Upper lobe of left lung (tissue), 4 donors: Measurements from ENCODE around the gene IPPK.

ENCODE experiments used
- CTCF ChIP-seq, 6 experiments: fragments of 450-650 bp in 4 of 6; fragments of 200-600 bp in 2 of 6; sonication (generic) in 2 of 6; IDR thresholded peaks; one replicate each; pipeline ENCODE4 v1.5.1; 2016 to 2019; ENCODE audit warnings: antibody characterized with exemption in 6 of 6
- EP300 ChIP-seq, 4 donors: sonication (generic); formaldehyde crosslinking; IDR thresholded peaks; one replicate each; pipeline ENCODE4 v1.5.1; 2017; ENCODE audit warnings: antibody characterized with exemption in 4 of 4, control low read depth in 2 of 4
- POLR2A ChIP-seq, 4 donors: fragments of 450-650 bp; IDR thresholded peaks; one replicate each; pipeline ENCODE4 v1.5.1; 2016 to 2017; ENCODE audit warnings: antibody characterized with exemption in 4 of 4, mild to moderate bottlenecking in 2 of 4
- POLR2AphosphoS5 ChIP-seq, 2 donors: sonication (generic); formaldehyde crosslinking; IDR thresholded peaks; one replicate each; pipeline ENCODE4 v1.5.1; 2017; ENCODE audit warnings: antibody characterized with exemption in 2 of 2

- peak; percentile 93 to 94 for TF ChIP-seq POLR2AphosphoS5 (IDR thresholded peaks at IDR 0.05)
- TF ChIP-seq CTCF (IDR thresholded peaks at IDR 0.05), result peak in 3 of 6 experiments; percentile 21 to 61 (median 30)
- TF ChIP-seq POLR2A (IDR thresholded peaks at IDR 0.05), result peak in 3 of 4 donors; percentile 51 to 87 (median 53)
- TF ChIP-seq EP300 (IDR thresholded peaks at IDR 0.05), result peak in 2 of 4 donors; percentile 78 to 84
Observed at GRCh38 chr9:92669890-92670708, at the start of gene IPPK.
